Measurements from ENCODE around the gene GALNT18. TPM values are rescaled to one million over a fixed set of nuclear protein-coding genes. Genes with fewer than 3 reads are reported as not detected.

The GALNT18 gene
- total RNA-seq, 1 experiment from 2014 or later: 9.2 TPM

DNA sequence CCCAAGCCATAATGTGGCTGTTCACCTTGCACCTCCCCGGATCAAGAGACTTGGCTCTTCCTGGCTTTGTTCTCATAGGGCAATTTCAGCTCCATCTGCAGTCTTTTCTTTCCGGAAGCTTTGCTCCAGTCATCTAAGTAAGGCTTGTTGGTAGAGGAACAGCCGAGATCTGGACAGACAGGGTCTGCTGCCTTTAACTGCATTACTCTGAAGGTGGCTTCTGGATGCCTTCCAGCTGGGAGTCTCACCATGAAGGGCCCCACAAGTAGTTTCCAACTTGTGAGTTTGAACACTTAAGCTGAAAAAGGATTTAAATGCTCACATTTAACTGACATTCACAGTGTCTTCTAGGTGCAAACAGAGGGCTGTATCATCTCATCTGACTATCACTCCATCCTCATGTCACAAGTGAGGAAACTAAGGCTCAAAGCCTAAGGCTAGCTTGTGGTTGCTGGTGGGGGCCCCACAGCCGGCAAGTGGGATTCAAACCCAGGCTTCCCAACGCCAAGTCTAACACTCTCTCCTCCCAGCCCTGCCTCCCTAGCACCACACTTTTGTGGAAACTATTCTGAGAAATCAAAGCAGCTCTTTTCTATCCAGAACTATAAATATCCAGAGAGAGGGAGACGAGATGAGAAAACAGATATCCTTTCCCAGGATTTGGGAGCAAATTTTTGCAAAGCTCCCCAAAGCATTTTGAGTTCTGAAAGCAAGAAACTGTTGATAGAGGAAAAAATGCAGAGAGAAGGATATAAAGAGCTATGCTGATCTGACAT is 58.4 kb downstream of the GALNT18 start:
- peaks cover 2% of the 10 kb centered on the region for H3K9me3 Mint-ChIP-seq (ENCODE audit: low read depth, unreplicated experiment)
- no peaks in the 10 kb centered on the region for H3K27me3 Mint-ChIP-seq (ENCODE audit: unreplicated experiment)
- DNase-seq: no peak
- H3K27ac Mint-ChIP-seq (ENCODE audit: unreplicated experiment): no peak overlapping the region
- intact Hi-C loops (cut with micrococcal nuclease; ENCODE audit: unreplicated experiment): no loop called here
- no peaks in the 10 kb centered on the region for H3K36me3 Mint-ChIP-seq (ENCODE audit: insufficient read depth, unreplicated experiment)
- no TSS peak for BruUV-seq (replicated peaks)
- H3K4me1 Mint-ChIP-seq (ENCODE audit: low read depth, unreplicated experiment): peaks cover 10% of the 10 kb centered on the region
- no peak overlapping the region for H3K4me3 Mint-ChIP-seq (ENCODE audit: low read depth, unreplicated experiment)
- TF ChIP-seq, protein P1, sequence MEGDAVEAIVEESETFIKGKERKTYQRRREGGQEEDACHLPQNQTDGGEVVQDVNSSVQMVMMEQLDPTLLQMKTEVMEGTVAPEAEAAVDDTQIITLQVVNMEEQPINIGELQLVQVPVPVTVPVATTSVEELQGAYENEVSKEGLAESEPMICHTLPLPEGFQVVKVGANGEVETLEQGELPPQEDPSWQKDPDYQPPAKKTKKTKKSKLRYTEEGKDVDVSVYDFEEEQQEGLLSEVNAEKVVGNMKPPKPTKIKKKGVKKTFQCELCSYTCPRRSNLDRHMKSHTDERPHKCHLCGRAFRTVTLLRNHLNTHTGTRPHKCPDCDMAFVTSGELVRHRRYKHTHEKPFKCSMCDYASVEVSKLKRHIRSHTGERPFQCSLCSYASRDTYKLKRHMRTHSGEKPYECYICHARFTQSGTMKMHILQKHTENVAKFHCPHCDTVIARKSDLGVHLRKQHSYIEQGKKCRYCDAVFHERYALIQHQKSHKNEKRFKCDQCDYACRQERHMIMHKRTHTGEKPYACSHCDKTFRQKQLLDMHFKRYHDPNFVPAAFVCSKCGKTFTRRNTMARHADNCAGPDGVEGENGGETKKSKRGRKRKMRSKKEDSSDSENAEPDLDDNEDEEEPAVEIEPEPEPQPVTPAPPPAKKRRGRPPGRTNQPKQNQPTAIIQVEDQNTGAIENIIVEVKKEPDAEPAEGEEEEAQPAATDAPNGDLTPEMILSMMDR (IDR thresholded peaks at IDR 0.05; ENCODE audit: unreplicated experiment): no peak
- CTCF ChIA-PET: no interaction called here

DNA sequence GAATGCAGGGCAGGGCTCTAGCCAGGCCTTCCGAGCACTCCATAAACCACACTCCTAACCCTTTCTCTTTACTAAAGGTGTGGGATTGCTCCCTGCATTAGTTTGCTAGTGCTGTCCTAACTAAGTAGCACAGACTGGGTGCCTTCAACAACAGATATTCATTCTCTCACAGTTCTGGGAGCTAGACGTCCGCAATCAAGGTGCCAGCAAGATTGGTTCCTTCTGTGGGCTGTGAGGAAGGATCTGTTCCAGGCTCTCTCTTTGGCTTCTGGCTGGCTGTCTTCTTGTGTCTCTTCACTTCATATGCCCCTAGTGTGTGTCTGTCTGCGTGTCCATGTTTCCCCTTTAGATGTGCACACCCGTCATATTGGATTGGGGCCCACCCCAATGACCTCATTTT is 59.8 kb downstream of the GALNT18 start:
- intact Hi-C loops (cut with micrococcal nuclease; ENCODE audit: unreplicated experiment): no loop called here
- no peak overlapping the region for H3K4me3 Mint-ChIP-seq (ENCODE audit: low read depth, unreplicated experiment)
- DNase-seq: no peak
- TF ChIP-seq, protein P1 (IDR thresholded peaks at IDR 0.05; ENCODE audit: unreplicated experiment): no peak
- H3K27me3 Mint-ChIP-seq (ENCODE audit: unreplicated experiment): no peaks in the 10 kb centered on the region
- H3K36me3 Mint-ChIP-seq (ENCODE audit: insufficient read depth, unreplicated experiment): no peaks in the 10 kb centered on the region
- H3K9me3 Mint-ChIP-seq (ENCODE audit: low read depth, unreplicated experiment): peaks cover 2% of the 10 kb centered on the region
- BruUV-seq (replicated peaks): no TSS peak
- H3K4me1 Mint-ChIP-seq (ENCODE audit: low read depth, unreplicated experiment): peaks cover 10% of the 10 kb centered on the region
- CTCF ChIA-PET: no interaction called here
- H3K27ac Mint-ChIP-seq (ENCODE audit: unreplicated experiment): no peak overlapping the region

DNA sequence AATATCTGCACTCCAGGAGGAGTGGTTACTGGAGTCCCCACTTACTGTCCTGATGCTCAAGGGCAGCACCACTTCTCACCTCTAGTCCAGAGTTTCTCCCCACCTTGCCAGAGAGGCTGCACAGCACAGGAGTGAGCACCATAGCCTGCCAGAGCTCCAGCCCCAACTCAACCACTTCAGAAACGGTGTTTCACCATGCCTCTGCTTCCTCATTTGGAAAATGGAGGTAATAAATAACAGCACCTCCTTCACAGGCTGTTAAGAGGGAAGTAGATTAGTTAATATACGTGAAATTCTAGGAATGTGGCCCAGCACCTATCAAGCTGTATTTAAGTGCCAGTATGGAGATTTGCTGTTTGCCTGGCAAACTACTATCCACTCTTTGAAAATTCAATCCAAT is 63.0 kb downstream of the GALNT18 start:
- TF ChIP-seq, protein P1 (IDR thresholded peaks at IDR 0.05; ENCODE audit: unreplicated experiment): no peak
- Mint-ChIP-seq H3K9me3 (ENCODE audit: low read depth, unreplicated experiment) (peaks cover 2% of the 10 kb centered on the region), H3K4me3 (ENCODE audit: low read depth, unreplicated experiment) (no peak overlapping the region), H3K36me3 (ENCODE audit: insufficient read depth, unreplicated experiment) (no peaks in the 10 kb centered on the region), H3K27ac (ENCODE audit: unreplicated experiment) (no peak overlapping the region), H3K4me1 (ENCODE audit: low read depth, unreplicated experiment) (peaks cover 12% of the 10 kb centered on the region), H3K27me3 (ENCODE audit: unreplicated experiment) (no peaks in the 10 kb centered on the region)
- DNase-seq: no peak
- CTCF ChIA-PET: interaction anchor here (0.7 kb wide), 1 partner anchor 63 kb away, joined by 6 read pairs; the partner anchor contains the start of gene GALNT18
- BruUV-seq (replicated peaks): no TSS peak
- intact Hi-C loops (cut with micrococcal nuclease; ENCODE audit: unreplicated experiment): no loop called here

DNA sequence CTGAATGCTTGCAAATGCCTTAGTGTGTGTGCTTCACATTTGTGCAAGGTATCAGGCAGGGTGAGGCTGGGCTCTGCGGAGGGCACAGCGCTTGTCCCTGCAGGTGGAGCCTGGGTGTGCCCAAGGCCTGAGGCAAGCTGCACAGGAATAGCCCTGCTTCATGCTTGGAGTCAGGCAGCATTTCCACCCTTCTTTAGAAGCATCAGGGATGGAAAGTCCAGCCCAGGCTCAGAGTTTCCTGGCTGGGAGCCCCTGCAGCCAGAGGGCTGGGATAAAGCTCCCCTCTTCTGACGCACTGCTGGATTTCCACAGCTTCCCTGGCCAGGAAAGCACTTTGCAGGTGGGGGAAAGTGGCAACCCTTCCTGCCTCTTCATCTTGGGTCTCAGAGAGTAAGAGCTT is 63.4 kb downstream of the GALNT18 start:
- intact Hi-C loops (cut with micrococcal nuclease; ENCODE audit: unreplicated experiment): no loop called here
- CTCF ChIA-PET: no interaction called here

More for the DNA sequence above, 63.4 kb downstream of the GALNT18 start:
- Mint-ChIP-seq H3K9me3 (ENCODE audit: low read depth, unreplicated experiment) (peaks cover 2% of the 10 kb centered on the region), H3K4me3 (ENCODE audit: low read depth, unreplicated experiment) (no peak overlapping the region), H3K27me3 (ENCODE audit: unreplicated experiment) (no peaks in the 10 kb centered on the region), H3K4me1 (ENCODE audit: low read depth, unreplicated experiment) (peaks cover 16% of the 10 kb centered on the region), H3K27ac (ENCODE audit: unreplicated experiment) (no peak overlapping the region), H3K36me3 (ENCODE audit: insufficient read depth, unreplicated experiment) (no peaks in the 10 kb centered on the region)
- TF ChIP-seq, protein P1 (IDR thresholded peaks at IDR 0.05; ENCODE audit: unreplicated experiment): no peak
- no peak for DNase-seq
- no TSS peak for BruUV-seq (replicated peaks)

All from Calu3 (cell line).